Ovary (tissue), 9 donors: Measurements from ENCODE around the gene TMEM259. TPM values are rescaled to one million over a fixed set of nuclear protein-coding genes. Genes with fewer than 3 reads are reported as not detected.

Experiments used
- DNase-seq, 5 donors: peaks; one replicate each; pipeline ENCODE4 v3.0.0-alpha.2; 2019 to 2020
- H3K27ac ChIP-seq, 2 donors: fragments of 200-600 bp; one replicate each; pipeline versions ENCODE4 v1.5.1 to v1.8.0; 2019 to 2022
- H3K27me3 ChIP-seq: fragments of 200-600 bp; one replicate; pipeline ENCODE4 v1.8.0; 2022
- H3K36me3 ChIP-seq: fragments of 200-600 bp; sonication (generic); one replicate; pipeline ENCODE4 v1.5.1; 2019
- H3K4me1 ChIP-seq: one replicate; pipeline ENCODE4 v1.8.1; 2013; ENCODE audit warnings: mild to moderate bottlenecking, moderate library complexity; ENCODE audit not compliant: insufficient read depth
- H3K4me3 ChIP-seq: fragments of 200-600 bp; sonication (generic); one replicate; pipeline ENCODE4 v1.5.1; 2017
- H3K9me3 ChIP-seq, 2 donors: fragments of 200-600 bp in 1 of 2; sonication (generic) in 1 of 2; one replicate each; pipeline versions ENCODE4 v1.5.1 to v1.8.1; 2013 to 2019; ENCODE audit warnings: mild to moderate bottlenecking in 1 of 2, moderate library complexity in 1 of 2
- CTCF ChIP-seq, 3 donors: fragments of 450-650 bp in 2 of 3; fragments of 200-600 bp in 1 of 3; IDR thresholded peaks; one replicate each; pipeline versions ENCODE4 v1.5.1 to v1.8.0; 2016 to 2022; ENCODE audit warnings: antibody characterized with exemption in 3 of 3, mild to moderate bottlenecking in 1 of 3
- EP300 ChIP-seq: sonication (generic); formaldehyde crosslinking; IDR thresholded peaks from one replicate; pipeline ENCODE4 v1.6.1; 2017; ENCODE audit warnings: antibody characterized with exemption
- POLR2A ChIP-seq: fragments of 450-650 bp; IDR thresholded peaks from one replicate; pipeline ENCODE4 v1.6.1; 2017; ENCODE audit warnings: antibody characterized with exemption, mild to moderate bottlenecking, moderate library complexity
- WGBS, 3 donors: extraction: QIAGEN DNeasy Blood & Tissue Kit in 1 of 3; methylation state at CpG; one replicate each; pipeline versions ENCODE4 v1.1.5 to v1.1.7; 2013 to 2017; 5-methylcytosine and 5-hydroxymethylcytosine counted together
- intact Hi-C, 4 donors: fragments of 100-400 bp; cut with DNase I; formaldehyde crosslinking; loops; one replicate each; pipeline versions ENCODE4 v1.11.0 to v1.15.1; 2022 to 2023
- polyA plus RNA-seq, 2 donors: library from polyadenylated mRNA; stranded (reverse); fragments of 200-250 nt in 1 of 2; fragments of 350-450 nt in 1 of 2; fragmentation: Illumina TruSeq in 1 of 2; extraction: RNeasy Lipid Tissue Mini Kit (QIAGEN cat#74804) in 1 of 2; gene quantifications; one replicate each; pipeline ENCODE4 v1.2.3, GENCODE V29; 2013 to 2014
- total RNA-seq, 7 donors: library from RNA; depleted of rRNA in 2 of 7; stranded (reverse); fragments of >200 nt in 2 of 7; fragmentation: NEBNext Ultra II Directional in 3 of 7; extraction: Animal tissue kit (Norgen Biotek cat#: 25700) in 3 of 7; gene quantifications; one replicate each; pipeline versions ENCODE4 v1.1.0 to v1.2.4, GENCODE V29; 2016 to 2023
- donor health status: DM: no; HTN: no; CAD: no; lungs with moderate emphysema.
- donor health status: DM: no; HTN: no; CAD: no.
- donor health status: Bipolar disorder and iron deficiency.
- donor health status: DM: yes; HTN: yes; CAD: no.
- donor health status: DM: no; HTN: no; CAD: no.
- donor health status: DM: yes; HTN: yes; CAD: no.

Gene TMEM259
- total and polyA plus RNA-seq, 9 donors, result 26.0 to 196 (median 127) TPM

GRCh38 chr19:972281-972680 is 48.6 kb downstream of the TMEM259 start:
- intact Hi-C loops, result no loop called here
- Histone ChIP-seq H3K27ac (no peak overlapping the region), H3K4me1 (no peaks in the 10 kb centered on the region), H3K9me3 (peaks cover 0 to 3% of the 10 kb centered on the region in 2 donors), H3K27me3 (no peaks in the 10 kb centered on the region), H3K36me3 (no peaks in the 10 kb centered on the region), H3K4me3 (no peak overlapping the region)
- TF ChIP-seq CTCF (IDR thresholded peaks at IDR 0.05) (no peak), EP300 (no peak), POLR2A (no peak)
- no peak for DNase-seq
- WGBS, 3 donors, result 95 to 98% (median 96%) methylated on average over 6 of the region's 6 CpGs

GRCh38 chr19:971795-972194 is 49.1 kb downstream of the TMEM259 start:
- no peak for TF ChIP-seq POLR2A
- no peak for TF ChIP-seq EP300
- no peak for TF ChIP-seq CTCF (IDR thresholded peaks at IDR 0.05)
- H3K27me3 ChIP-seq, result no peaks in the 10 kb centered on the region
- H3K4me1 ChIP-seq, result no peaks in the 10 kb centered on the region
- no peak overlapping the region for H3K4me3 ChIP-seq
- peak in 2 of 5 donors; percentile 14 to 29 for DNase-seq
- intact Hi-C loops, result no loop called here
- H3K9me3 ChIP-seq, result peaks cover 0 to 3% of the 10 kb centered on the region in 2 donors
- no peak overlapping the region for H3K27ac ChIP-seq
- WGBS, 3 donors, result 92 to 95% (median 92%) methylated on average over 24 of the region's 24 CpGs
- H3K36me3 ChIP-seq, result no peaks in the 10 kb centered on the region

- no peaks in the 10 kb centered on the region for H3K4me1 ChIP-seq
- H3K27me3 ChIP-seq, result no peaks in the 10 kb centered on the region
- 91 to 96% (median 94%) methylated on average over 14 of the region's 14 CpGs for WGBS, 3 donors
- intact Hi-C loops, result no loop called here
- DNase-seq, result peak in 1 of 5 donors; percentile 15
- TF ChIP-seq CTCF (IDR thresholded peaks at IDR 0.05) (peak in 1 of 3 donors; percentile 21), POLR2A (no peak), EP300 (no peak)
- no peak overlapping the region for H3K27ac ChIP-seq
- no peak overlapping the region for H3K4me3 ChIP-seq
- H3K9me3 ChIP-seq, result peaks cover 0 to 3% of the 10 kb centered on the region in 2 donors
- no peaks in the 10 kb centered on the region for H3K36me3 ChIP-seq
Observed at GRCh38 chr19:970695-971094, 50.2 kb downstream of the TMEM259 start.

- Histone ChIP-seq H3K4me1 (no peaks in the 10 kb centered on the region), H3K4me3 (no peak overlapping the region), H3K9me3 (peaks cover 0 to 3% of the 10 kb centered on the region in 2 donors), H3K27me3 (no peaks in the 10 kb centered on the region), H3K27ac (no peak overlapping the region), H3K36me3 (no peaks in the 10 kb centered on the region)
- TF ChIP-seq EP300 (no peak), POLR2A (no peak), CTCF (IDR thresholded peaks at IDR 0.05) (no peak)
- intact Hi-C loops, result no loop called here
- no peak for DNase-seq
- 87 to 92% (median 92%) methylated on average over 14 to 17 of the region's 17 CpGs for WGBS, 3 donors
Observed at GRCh38 chr19:966485-967088, 54.3 kb downstream of the TMEM259 start.
